K562 (cell line): ENCODE measurements around the gene HVCN1. TPM values are rescaled to one million over a fixed set of nuclear protein-coding genes. Genes with fewer than 3 reads are reported as not detected.

Source experiments
- HMGN3 ChIP-seq: IDR thresholded peaks from 2 replicates; pipeline ENCODE4 v1.6.1; 2011; ENCODE audit warnings: borderline replicate concordance, low read depth, mild to moderate bottlenecking, mixed read lengths, low read length; ENCODE audit not compliant: insufficient read length; ENCODE audit errors: extremely low read depth
- MCM2 ChIP-seq: fragments of 450-650 bp; IDR thresholded peaks from 2 replicates; pipeline ENCODE4 v1.6.1; 2017; ENCODE audit warnings: low read depth, mild to moderate bottlenecking
- PHF8 ChIP-seq: fragments of 200-600 bp; sonication (generic); IDR thresholded peaks from 2 replicates; pipeline ENCODE4 v1.6.1; 2012; ENCODE audit warnings: mixed run types, mild to moderate bottlenecking, inconsistent platforms, low read length, moderate library complexity, borderline replicate concordance
- POLR2G ChIP-seq: fragments of 200-400 bp; formaldehyde crosslinking; IDR thresholded peaks from 2 replicates; pipeline ENCODE4 v1.6.1; 2017; ENCODE audit warnings: low read depth, mild to moderate bottlenecking, antibody characterized with exemption, low read length, moderate library complexity
- RBM25 ChIP-seq: fragments of 200-400 bp; formaldehyde crosslinking; IDR thresholded peaks from 2 replicates; pipeline ENCODE4 v1.6.1; 2018; ENCODE audit warnings: low read length, low read depth, moderate library complexity; ENCODE audit not compliant: severe bottlenecking
- RFX1 ChIP-seq: fragments of 450-650 bp; IDR thresholded peaks from 2 replicates; pipeline ENCODE4 v1.6.1; 2016; ENCODE audit warnings: mild to moderate bottlenecking, moderate library complexity
- TAF7 ChIP-seq: fragments of 450-650 bp; IDR thresholded peaks from 2 replicates; pipeline ENCODE4 v1.6.1; 2016; ENCODE audit warnings: missing genetic modification characterization, missing compliant biosample characterization
- TBP ChIP-seq: optimal IDR thresholded peaks from 2 replicates; pipeline ENCODE3; 2011; ENCODE audit warnings: low read depth, low read length, improper control_type of control experiment
- TCF7 ChIP-seq: sonication (generic); IDR thresholded peaks from 2 replicates; pipeline ENCODE4 v1.6.1; 2016; ENCODE audit warnings: antibody characterized with exemption, borderline replicate concordance
- polyA plus RNA-seq, 8 experiments: library from polyadenylated mRNA; depleted of rRNA in 4 of 8; stranded (reverse) in 5 of 8; unstranded in 3 of 8; fragments of >200 nt; fragmentation: Nextera tagmentation in 2 of 8; fragmentation: Illumina TruSeq in 1 of 8; extraction: Ambion mirVana in 2 of 8; extraction: Trizol in 1 of 8; gene quantifications; 2 replicates each; pipeline versions ENCODE4 v1.2.1 to v1.2.3, GENCODE V29; 2011 to 2014; ENCODE audit warnings: inconsistent platforms in 1 of 8, missing spikeins in 1 of 8
- total RNA-seq, 7 experiments: library from RNA; depleted of rRNA in 6 of 7; stranded (reverse); fragments of >200 nt in 6 of 7; fragmentation: Illumina TruSeq in 2 of 7; extraction: Trizol in 2 of 7; gene quantifications; 2 replicates each; pipeline versions ENCODE4 v1.2.1 to v1.2.3, GENCODE V29; 2011 to 2021; ENCODE audit warnings: low replicate concordance in 1 of 7
- TF ChIP-seq, protein P1 (sequence below): fragments of 450-650 bp; IDR thresholded peaks from 2 replicates; pipeline ENCODE4 v1.6.1; 2014; ENCODE audit warnings: low read depth, mild to moderate bottlenecking, moderate library complexity, borderline replicate concordance
- TF ChIP-seq, protein P2 (sequence below): fragments of 450-650 bp; IDR thresholded peaks from 2 replicates; pipeline ENCODE4 v1.6.1; 2016; ENCODE audit warnings: borderline replicate concordance
- TF ChIP-seq, protein P3 (sequence below), 2 experiments: IDR thresholded peaks; 2 replicates each; pipeline ENCODE4 v1.6.1; 2011; ENCODE audit warnings: borderline replicate concordance in 1 of 2, control low read depth in 1 of 2, low read depth in 1 of 2, low read length in 1 of 2, mild to moderate bottlenecking in 1 of 2, mixed read lengths in 1 of 2, moderate library complexity in 1 of 2; ENCODE audit not compliant: insufficient read depth in 1 of 2, insufficient read length in 1 of 2, poor library complexity in 1 of 2, severe bottlenecking in 1 of 2; ENCODE audit errors: extremely low read depth in 1 of 2
- TF ChIP-seq, protein P4 (sequence below): fragments of 450-650 bp; conservative IDR thresholded peaks from 2 replicates; pipeline ENCODE4 v1.6.1; 2016; ENCODE audit warnings: missing genetic modification characterization, low read depth, mild to moderate bottlenecking, control low read depth, missing compliant biosample characterization
- TF ChIP-seq, protein P5 (sequence below): fragments of 450-650 bp; formaldehyde crosslinking; IDR thresholded peaks from 2 replicates; pipeline ENCODE4 v1.4.0; 2020; ENCODE audit warnings: mild to moderate bottlenecking, moderate library complexity
- TF ChIP-seq, protein P6 (sequence below): IDR thresholded peaks from 2 replicates; pipeline ENCODE4 v1.6.1; 2012; ENCODE audit warnings: low read depth, low read length, improper control_type of control experiment, borderline replicate concordance

Gene HVCN1
- total and polyA plus RNA-seq, 9 of the 15 experiments (the other 6 are each of a cell fraction or from before 2014, with no cell fraction given), result 0.21 to 1.4 (median 0.74) TPM

DNA sequence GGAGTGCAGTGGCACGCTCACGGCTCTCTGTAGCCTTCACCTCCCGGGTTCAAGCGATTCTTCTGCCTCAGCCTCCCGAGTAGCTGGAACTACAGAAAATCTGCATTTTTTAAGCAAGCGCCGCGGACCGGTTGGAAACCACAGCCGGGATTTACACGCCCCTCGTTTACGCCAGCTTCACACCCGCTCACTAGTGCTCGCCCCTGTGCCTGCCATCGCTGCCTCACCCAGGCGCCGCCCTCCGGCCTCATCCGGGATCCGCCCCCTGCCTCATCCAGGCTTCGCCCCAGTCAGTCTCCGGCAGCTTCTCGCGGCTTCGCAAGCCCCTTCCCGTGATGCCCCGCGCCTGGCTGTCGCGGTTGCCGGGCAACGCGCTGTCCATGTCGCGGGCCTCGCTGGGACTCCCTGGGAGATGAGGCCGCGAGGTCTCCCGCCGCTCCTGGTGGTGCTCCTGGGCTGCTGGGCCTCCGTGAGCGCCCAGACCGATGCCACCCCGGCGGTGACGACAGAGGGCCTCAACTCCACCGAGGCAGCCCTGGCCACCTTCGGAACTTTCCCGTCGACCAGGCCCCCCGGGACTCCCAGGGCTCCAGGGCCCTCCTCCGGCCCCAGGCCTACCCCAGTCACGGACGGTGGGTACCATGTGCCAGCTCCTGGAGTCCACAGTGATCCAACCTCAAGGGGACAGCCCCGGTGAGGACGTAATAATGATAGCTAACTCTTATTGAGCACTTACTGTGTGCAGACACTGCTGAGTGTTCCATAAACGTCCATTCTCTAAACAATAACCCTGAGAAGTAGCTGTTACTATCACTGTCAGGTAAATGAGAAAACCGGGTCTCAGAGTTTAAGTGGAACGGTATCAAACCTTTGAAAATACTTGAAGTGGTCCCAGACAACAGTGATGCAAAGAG is 74.9 kb downstream of the HVCN1 start, which contains the start of gene TCTN1 (continued):
- peak; percentile 56 for TF ChIP-seq TAF7 (tag)
- TF ChIP-seq RFX1, result peak; percentile 96
- TF ChIP-seq, protein P1, sequence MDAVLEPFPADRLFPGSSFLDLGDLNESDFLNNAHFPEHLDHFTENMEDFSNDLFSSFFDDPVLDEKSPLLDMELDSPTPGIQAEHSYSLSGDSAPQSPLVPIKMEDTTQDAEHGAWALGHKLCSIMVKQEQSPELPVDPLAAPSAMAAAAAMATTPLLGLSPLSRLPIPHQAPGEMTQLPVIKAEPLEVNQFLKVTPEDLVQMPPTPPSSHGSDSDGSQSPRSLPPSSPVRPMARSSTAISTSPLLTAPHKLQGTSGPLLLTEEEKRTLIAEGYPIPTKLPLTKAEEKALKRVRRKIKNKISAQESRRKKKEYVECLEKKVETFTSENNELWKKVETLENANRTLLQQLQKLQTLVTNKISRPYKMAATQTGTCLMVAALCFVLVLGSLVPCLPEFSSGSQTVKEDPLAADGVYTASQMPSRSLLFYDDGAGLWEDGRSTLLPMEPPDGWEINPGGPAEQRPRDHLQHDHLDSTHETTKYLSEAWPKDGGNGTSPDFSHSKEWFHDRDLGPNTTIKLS, result peak; percentile 49; the same call in 1 of the 2 replicates
- peak; percentile 48 for TF ChIP-seq HMGN3
- TF ChIP-seq, protein P2, sequence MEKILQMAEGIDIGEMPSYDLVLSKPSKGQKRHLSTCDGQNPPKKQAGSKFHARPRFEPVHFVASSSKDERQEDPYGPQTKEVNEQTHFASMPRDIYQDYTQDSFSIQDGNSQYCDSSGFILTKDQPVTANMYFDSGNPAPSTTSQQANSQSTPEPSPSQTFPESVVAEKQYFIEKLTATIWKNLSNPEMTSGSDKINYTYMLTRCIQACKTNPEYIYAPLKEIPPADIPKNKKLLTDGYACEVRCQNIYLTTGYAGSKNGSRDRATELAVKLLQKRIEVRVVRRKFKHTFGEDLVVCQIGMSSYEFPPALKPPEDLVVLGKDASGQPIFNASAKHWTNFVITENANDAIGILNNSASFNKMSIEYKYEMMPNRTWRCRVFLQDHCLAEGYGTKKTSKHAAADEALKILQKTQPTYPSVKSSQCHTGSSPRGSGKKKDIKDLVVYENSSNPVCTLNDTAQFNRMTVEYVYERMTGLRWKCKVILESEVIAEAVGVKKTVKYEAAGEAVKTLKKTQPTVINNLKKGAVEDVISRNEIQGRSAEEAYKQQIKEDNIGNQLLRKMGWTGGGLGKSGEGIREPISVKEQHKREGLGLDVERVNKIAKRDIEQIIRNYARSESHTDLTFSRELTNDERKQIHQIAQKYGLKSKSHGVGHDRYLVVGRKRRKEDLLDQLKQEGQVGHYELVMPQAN, result peak; percentile 92
- TF ChIP-seq TBP, result peak; percentile 38
- peak; percentile 91 for TF ChIP-seq POLR2G
- TF ChIP-seq, protein P3, sequence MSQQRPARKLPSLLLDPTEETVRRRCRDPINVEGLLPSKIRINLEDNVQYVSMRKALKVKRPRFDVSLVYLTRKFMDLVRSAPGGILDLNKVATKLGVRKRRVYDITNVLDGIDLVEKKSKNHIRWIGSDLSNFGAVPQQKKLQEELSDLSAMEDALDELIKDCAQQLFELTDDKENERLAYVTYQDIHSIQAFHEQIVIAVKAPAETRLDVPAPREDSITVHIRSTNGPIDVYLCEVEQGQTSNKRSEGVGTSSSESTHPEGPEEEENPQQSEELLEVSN (IDR thresholded peaks at IDR 0.05; ENCODE audit: borderline replicate concordance in 1 of 2, extremely low read depth in 1 of 2, insufficient read depth in 1 of 2, insufficient read length in 1 of 2, low read depth in 1 of 2, low read length in 1 of 2, poor library complexity in 1 of 2, severe bottlenecking in 1 of 2), result peak; percentile 61 to 76
- peak; percentile 35; the same call in 1 of the 2 replicates for TF ChIP-seq TCF7
- TF ChIP-seq MCM2, result no peak
- peak; percentile 58 for TF ChIP-seq RBM25
- TF ChIP-seq, protein P4, sequence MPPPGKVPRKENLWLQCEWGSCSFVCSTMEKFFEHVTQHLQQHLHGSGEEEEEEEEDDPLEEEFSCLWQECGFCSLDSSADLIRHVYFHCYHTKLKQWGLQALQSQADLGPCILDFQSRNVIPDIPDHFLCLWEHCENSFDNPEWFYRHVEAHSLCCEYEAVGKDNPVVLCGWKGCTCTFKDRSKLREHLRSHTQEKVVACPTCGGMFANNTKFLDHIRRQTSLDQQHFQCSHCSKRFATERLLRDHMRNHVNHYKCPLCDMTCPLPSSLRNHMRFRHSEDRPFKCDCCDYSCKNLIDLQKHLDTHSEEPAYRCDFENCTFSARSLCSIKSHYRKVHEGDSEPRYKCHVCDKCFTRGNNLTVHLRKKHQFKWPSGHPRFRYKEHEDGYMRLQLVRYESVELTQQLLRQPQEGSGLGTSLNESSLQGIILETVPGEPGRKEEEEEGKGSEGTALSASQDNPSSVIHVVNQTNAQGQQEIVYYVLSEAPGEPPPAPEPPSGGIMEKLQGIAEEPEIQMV (tag), result peak; percentile 72; the same call in 1 of the 2 replicates
- TF ChIP-seq PHF8, result peak; percentile 78; the same call in 1 of the 2 replicates
- TF ChIP-seq, protein P5, sequence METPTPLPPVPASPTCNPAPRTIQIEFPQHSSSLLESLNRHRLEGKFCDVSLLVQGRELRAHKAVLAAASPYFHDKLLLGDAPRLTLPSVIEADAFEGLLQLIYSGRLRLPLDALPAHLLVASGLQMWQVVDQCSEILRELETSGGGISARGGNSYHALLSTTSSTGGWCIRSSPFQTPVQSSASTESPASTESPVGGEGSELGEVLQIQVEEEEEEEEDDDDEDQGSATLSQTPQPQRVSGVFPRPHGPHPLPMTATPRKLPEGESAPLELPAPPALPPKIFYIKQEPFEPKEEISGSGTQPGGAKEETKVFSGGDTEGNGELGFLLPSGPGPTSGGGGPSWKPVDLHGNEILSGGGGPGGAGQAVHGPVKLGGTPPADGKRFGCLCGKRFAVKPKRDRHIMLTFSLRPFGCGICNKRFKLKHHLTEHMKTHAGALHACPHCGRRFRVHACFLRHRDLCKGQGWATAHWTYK (CRISPR knock-in tag), result 0 out of 2 replicates have a peak, but pooled peaks have one; percentile 21
- TF ChIP-seq, protein P6, sequence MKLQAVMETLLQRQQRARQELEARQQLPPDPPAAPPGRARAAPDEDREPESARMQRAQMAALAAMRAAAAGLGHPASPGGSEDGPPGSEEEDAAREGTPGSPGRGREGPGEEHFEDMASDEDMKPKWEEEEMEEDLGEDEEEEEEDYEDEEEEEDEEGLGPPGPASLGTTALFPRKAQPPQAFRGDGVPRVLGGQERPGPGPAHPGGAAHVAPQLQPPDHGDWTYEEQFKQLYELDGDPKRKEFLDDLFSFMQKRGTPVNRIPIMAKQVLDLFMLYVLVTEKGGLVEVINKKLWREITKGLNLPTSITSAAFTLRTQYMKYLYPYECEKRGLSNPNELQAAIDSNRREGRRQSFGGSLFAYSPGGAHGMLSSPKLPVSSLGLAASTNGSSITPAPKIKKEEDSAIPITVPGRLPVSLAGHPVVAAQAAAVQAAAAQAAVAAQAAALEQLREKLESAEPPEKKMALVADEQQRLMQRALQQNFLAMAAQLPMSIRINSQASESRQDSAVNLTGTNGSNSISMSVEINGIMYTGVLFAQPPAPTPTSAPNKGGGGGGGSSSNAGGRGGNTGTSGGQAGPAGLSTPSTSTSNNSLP, result no peak
